Right ventricle myocardium superior (tissue), 1 donor: Measurements from ENCODE around the gene MAD2L1. TPM values are rescaled to one million over a fixed set of nuclear protein-coding genes. Genes with fewer than 3 reads are reported as not detected.
A peak's percentile ranks its signal among the peaks of the same experiment; 100 is the strongest.
"Not testable (repeated sequence)": the region's sequence is repeated elsewhere in the genome, so short reads cannot be mapped to it uniquely, and the experiment has no call there.

Source experiments
- ATAC-seq: fragments of 200-7000 bp; cut with Tn5 transposase; one replicate; pipeline ENCODE4 v1.9.1; 2020; ENCODE audit warnings: mild to moderate bottlenecking; ENCODE audit not compliant: poor library complexity
- DNase-seq: peaks from one replicate; pipeline ENCODE4 v3.0.0-alpha.2; 2020
- intact Hi-C: fragments of 100-400 bp; cut with DNase I; formaldehyde crosslinking; loops from one replicate; pipeline ENCODE4 v1.11.2; 2022
- long read RNA-seq: library from polyadenylated mRNA; unstranded; transcript quantifications from one replicate; pipeline ENCODE4 v2.0.0, GENCODE V29; 2021
- total RNA-seq: library from RNA; stranded (reverse); fragmentation: NEBNext Ultra II Directional; extraction: Animal tissue kit (Norgen Biotek cat#: 25700); gene quantifications from one replicate; pipeline ENCODE4 v1.2.1, GENCODE V29; 2021
- donor health status: DM: no; HTN: yes; CAD: no; lungs with severe emphysema.

The MAD2L1 gene
- total RNA-seq, result 1.7 TPM
- long read RNA-seq, full-length matches to known transcripts, result 2 of 2 reads
- long read RNA-seq, partial matches to known transcripts, result 0 of 2 reads
- long read RNA-seq, other reads (novel, unspliced or antisense), result 0 of 2 reads

GRCh38 chr4:120066517-120067340 is at the start of gene MAD2L1:
MAD2L1 (minus strand) TSS chr4:120066848; CDS start chr4:120066734, 114 bp downstream.
- peak; percentile 100 for DNase-seq
- intact Hi-C loops, result no loop called here
- ATAC-seq, result peak; percentile 99

GRCh38 chr4:120111745-120112144 is 45.1 kb upstream of the MAD2L1 start:
- intact Hi-C loops, result no loop called here
- DNase-seq, result no peak
- no peak for ATAC-seq

- intact Hi-C loops, result no loop called here
- DNase-seq (no peak), ATAC-seq (no peak)
Observed at GRCh38 chr4:120109406-120109805, 42.8 kb upstream of the MAD2L1 start.

GRCh38 chr4:120105472-120105871 is 38.8 kb upstream of the MAD2L1 start:
- no peak for ATAC-seq
- no peak for DNase-seq
- intact Hi-C loops, result no loop called here

- no peak for DNase-seq
- intact Hi-C loops, result no loop called here
- no peak for ATAC-seq
Observed at GRCh38 chr4:120096508-120097297, 30.1 kb upstream of the MAD2L1 start.

GRCh38 chr4:120088507-120088906 is 21.9 kb upstream of the MAD2L1 start:
- no peak for DNase-seq
- ATAC-seq, result no peak
- intact Hi-C loops, result no loop called here

- intact Hi-C loops, DNase-seq, ATAC-seq: not testable (repeated sequence)
Observed at GRCh38 chr4:120088066-120088465, 21.4 kb upstream of the MAD2L1 start.

- intact Hi-C loops, result no loop called here
- ATAC-seq (no peak), DNase-seq (no peak)
Observed at GRCh38 chr4:120085705-120086104, 19.1 kb upstream of the MAD2L1 start.

GRCh38 chr4:120084327-120084726 is 17.7 kb upstream of the MAD2L1 start:
- DNase-seq, result no peak
- no peak for ATAC-seq
- intact Hi-C loops, result no loop called here

GRCh38 chr4:120083152-120083551 is 16.5 kb upstream of the MAD2L1 start:
- ATAC-seq (no peak), DNase-seq (no peak)
- intact Hi-C loops, result no loop called here

GRCh38 chr4:120082251-120082650 is 15.6 kb upstream of the MAD2L1 start:
- intact Hi-C loops, result no loop called here
- DNase-seq, result no peak
- ATAC-seq, result no peak

- DNase-seq (no peak), ATAC-seq (no peak)
- intact Hi-C loops, result no loop called here
Observed at GRCh38 chr4:120081726-120082125, 15.1 kb upstream of the MAD2L1 start.

- ATAC-seq (no peak), DNase-seq (no peak)
- intact Hi-C loops, result no loop called here
Observed at GRCh38 chr4:120080533-120080932, 13.9 kb upstream of the MAD2L1 start.

GRCh38 chr4:120079839-120080520 is 13.3 kb upstream of the MAD2L1 start:
- DNase-seq (no peak), ATAC-seq (no peak)
- intact Hi-C loops, result no loop called here

GRCh38 chr4:120078216-120078615 is 11.6 kb upstream of the MAD2L1 start:
- DNase-seq (no peak), ATAC-seq (no peak)
- intact Hi-C loops, result no loop called here

GRCh38 chr4:120071192-120071795 is 4.6 kb upstream of the MAD2L1 start:
- ATAC-seq (no peak), DNase-seq (peak; percentile 28)
- intact Hi-C loops, result no loop called here

GRCh38 chr4:120070196-120070595 is 3.5 kb upstream of the MAD2L1 start:
- ATAC-seq (no peak), DNase-seq (no peak)
- intact Hi-C loops, result no loop called here

- ATAC-seq (no peak), DNase-seq (no peak)
- intact Hi-C loops, result no loop called here
Observed at GRCh38 chr4:120065974-120066516, 603 bp downstream of the MAD2L1 start.

GRCh38 chr4:120064887-120065286 is 1.8 kb downstream of the MAD2L1 start:
- intact Hi-C loops, result no loop called here
- DNase-seq (no peak), ATAC-seq (no peak)
